ENCODE data around the gene ABHD14A. TPM values are rescaled to one million over a fixed set of nuclear protein-coding genes. Genes with fewer than 3 reads are reported as not detected.

ABHD14A gene
- total RNA-seq, 4 donors from 2014 or later = 8.7 to 37.9 (median 29.9) TPM

- DNase-seq (no peak), ATAC-seq (no peak)
- Histone ChIP-seq H3K36me3 (peaks cover 0 to 24% of the 10 kb centered on the region in 2 donors), H3K27me3 (no peaks in the 10 kb centered on the region), H3K27ac (no peak overlapping the region), H3K4me1 (peaks cover 20 to 26% of the 10 kb centered on the region in 2 donors), H3K9me3 (no peaks in the 10 kb centered on the region), H3K4me3 (no peak overlapping the region)
- in situ Hi-C loops (cut with MboI; ENCODE audit: low sequenced_read_pairs in 4 of 4) (loop anchor here in 2 of 4 donors (10.0 kb wide), 1 partner anchor 52 kb away; the partner anchor contains the start of genes PARP3 (in 2 of the 2) and RRP9 (in 2 of the 2)), intact Hi-C loops (cut with DNase I; ENCODE audit: low total_unique reads) (loop anchor here (5.0 kb wide), 1 partner anchor 75 kb away; no protein-coding TSS in a partner anchor)
- TF ChIP-seq POLR2A (IDR thresholded peaks at IDR 0.05) (no peak), CTCF (IDR thresholded peaks at IDR 0.05 in 4 of 5, conservative IDR thresholded peaks at IDR 0.05 in 1 of 5) (no peak)
These were observed 22.3 kb downstream of the ABHD14A start for GRCh38 chr3:51997172-51997571.

GRCh38 chr3:51997935-51998596 lies 23.2 kb downstream of the ABHD14A start:
- no peak overlapping the region for H3K4me3 ChIP-seq
- in situ Hi-C loops (cut with MboI; ENCODE audit: low sequenced_read_pairs in 4 of 4) (loop anchor here in 2 of 4 donors (10.0 kb wide), 1 partner anchor 53 kb away; the partner anchor contains the start of genes PARP3 (in 2 of the 2) and RRP9 (in 2 of the 2)), intact Hi-C loops (cut with DNase I; ENCODE audit: low total_unique reads) (loop anchor here (5.0 kb wide), 1 partner anchor 74 kb away; no protein-coding TSS in a partner anchor)
- DNase-seq (no peak), ATAC-seq (no peak)
- no peaks in the 10 kb centered on the region for H3K9me3 ChIP-seq
- H3K4me1 ChIP-seq = peaks cover 20% of the 10 kb centered on the region in 2 donors
- peaks cover 0 to 18% of the 10 kb centered on the region in 2 donors for H3K36me3 ChIP-seq
- H3K27me3 ChIP-seq = no peaks in the 10 kb centered on the region
- no peak for TF ChIP-seq CTCF (IDR thresholded peaks at IDR 0.05 in 4 of 5, conservative IDR thresholded peaks at IDR 0.05 in 1 of 5)
- H3K27ac ChIP-seq = no peak overlapping the region

- Histone ChIP-seq H3K27ac (no peak overlapping the region), H3K9me3 (no peaks in the 10 kb centered on the region), H3K4me3 (no peak overlapping the region), H3K4me1 (peaks cover 15 to 20% of the 10 kb centered on the region in 2 donors), H3K36me3 (peaks cover 0 to 11% of the 10 kb centered on the region in 2 donors), H3K27me3 (no peaks in the 10 kb centered on the region)
- intact Hi-C loops (cut with DNase I; ENCODE audit: low total_unique reads) = loop anchor here (5.0 kb wide), 1 partner anchor 74 kb away; no protein-coding TSS in a partner anchor
- TF ChIP-seq CTCF (IDR thresholded peaks at IDR 0.05 in 4 of 5, conservative IDR thresholded peaks at IDR 0.05 in 1 of 5) (no peak), POLR2A (IDR thresholded peaks at IDR 0.05) (no peak)
- in situ Hi-C loops (cut with MboI; ENCODE audit: low sequenced_read_pairs in 4 of 4) = loop anchor here in 2 of 4 donors (10.0 kb wide), 1 partner anchor 54 kb away; the partner anchor contains the start of genes PARP3 (in 2 of the 2) and RRP9 (in 2 of the 2)
- ATAC-seq (no peak), DNase-seq (no peak)
These were observed 23.9 kb downstream of the ABHD14A start for GRCh38 chr3:51998774-51999173.

GRCh38 chr3:51999846-52000245 lies 25.0 kb downstream of the ABHD14A start:
- H3K9me3 ChIP-seq = no peaks in the 10 kb centered on the region
- H3K27me3 ChIP-seq = no peaks in the 10 kb centered on the region
- no peak for DNase-seq
- TF ChIP-seq CTCF (IDR thresholded peaks at IDR 0.05 in 4 of 5, conservative IDR thresholded peaks at IDR 0.05 in 1 of 5) (no peak), POLR2A (IDR thresholded peaks at IDR 0.05) (no peak)
- H3K27ac ChIP-seq = no peak overlapping the region
- peaks cover 0 to under 1% of the 10 kb centered on the region in 2 donors for H3K36me3 ChIP-seq
- H3K4me3 ChIP-seq = no peak overlapping the region
- in situ Hi-C loops (cut with MboI; ENCODE audit: low sequenced_read_pairs in 4 of 4) (loop anchor here (5.0 to 10.0 kb wide), 5 partner anchors 52 to 142 kb away; partner anchors contain the start of genes DUSP7 (in 3 of the 4), PARP3 (in 2 of the 4) and RRP9 (in 2 of the 4)), intact Hi-C loops (cut with DNase I; ENCODE audit: low total_unique reads) (loop anchor here (5.0 to 10.0 kb wide), 2 partner anchors 72 to 335 kb away; no protein-coding TSS in a partner anchor)
- no peak for ATAC-seq
- H3K4me1 ChIP-seq = peaks cover 11 to 18% of the 10 kb centered on the region in 2 donors
